Ectodermal cell (in vitro differentiated cells): ENCODE measurements around the gene PRSS33.

ENCODE experiments used
- H3K27ac ChIP-seq: 2 replicates; pipeline ENCODE4 v1.7.0; 2013; ENCODE audit warnings: mild to moderate bottlenecking, low read depth, low read length; ENCODE audit not compliant: insufficient read depth, poor library complexity, severe bottlenecking
- H3K27me3 ChIP-seq: 2 replicates; pipeline ENCODE4 v1.7.0; 2013; ENCODE audit warnings: mild to moderate bottlenecking, low read length; ENCODE audit not compliant: insufficient read depth, control insufficient read depth, poor library complexity, severe bottlenecking
- H3K36me3 ChIP-seq: one replicate; pipeline ENCODE4 v1.7.0; 2013; ENCODE audit warnings: low read length; ENCODE audit not compliant: control insufficient read depth, insufficient read depth
- H3K4me1 ChIP-seq: one replicate; pipeline ENCODE4 v1.7.0; 2013; ENCODE audit warnings: low read length; ENCODE audit not compliant: control insufficient read depth, insufficient read depth
- H3K4me3 ChIP-seq: 2 replicates; pipeline ENCODE4 v1.7.0; 2013; ENCODE audit warnings: low read depth, low read length, control low read depth; ENCODE audit not compliant: insufficient read depth
- H3K9me3 ChIP-seq: 2 replicates; pipeline ENCODE4 v1.7.0; 2013; ENCODE audit warnings: mild to moderate bottlenecking, low read length, moderate library complexity; ENCODE audit not compliant: control insufficient read depth
- WGBS, 2 experiments: methylation state at CpG; one replicate each; pipeline ENCODE4 v1.1.7; 2013; ENCODE audit warnings: missing lambda C conversion rate in 2 of 2; 5-methylcytosine and 5-hydroxymethylcytosine counted together

The PRSS33 gene

GRCh38 chr16:2798723-2799204 lies 11.4 kb upstream of the PRSS33 start:
- no peaks in the 10 kb centered on the region for H3K36me3 ChIP-seq
- H3K27ac ChIP-seq = no peak overlapping the region

GRCh38 chr16:2795395-2796143 lies 8.2 kb upstream of the PRSS33 start:
- H3K27me3 ChIP-seq = no peaks in the 10 kb centered on the region
- no peak overlapping the region for H3K4me3 ChIP-seq
- WGBS, 2 experiments = 84 to 91% methylated on average over 6 to 7 of the region's 7 CpGs
- no peaks in the 10 kb centered on the region for H3K9me3 ChIP-seq
- H3K36me3 ChIP-seq = no peaks in the 10 kb centered on the region
- H3K27ac ChIP-seq = no peak overlapping the region
- no peaks in the 10 kb centered on the region for H3K4me1 ChIP-seq

More at GRCh38 chr16:2798723-2799204, 11.4 kb upstream of the PRSS33 start:
- Histone ChIP-seq H3K4me3 (no peak overlapping the region), H3K9me3 (no peaks in the 10 kb centered on the region), H3K4me1 (no peaks in the 10 kb centered on the region), H3K27me3 (no peaks in the 10 kb centered on the region)
- 95 to 96% methylated on average over 39 of the region's 39 CpGs for WGBS, 2 experiments

GRCh38 chr16:2792940-2793339 lies 5.6 kb upstream of the PRSS33 start:
- Histone ChIP-seq H3K4me3 (no peak overlapping the region), H3K9me3 (no peaks in the 10 kb centered on the region), H3K27me3 (no peaks in the 10 kb centered on the region), H3K36me3 (no peaks in the 10 kb centered on the region), H3K4me1 (no peaks in the 10 kb centered on the region), H3K27ac (no peak overlapping the region)
- 92 to 95% methylated on average over 9 to 10 of the region's 10 CpGs for WGBS, 2 experiments

- H3K27ac ChIP-seq = no peak overlapping the region
Observed at GRCh38 chr16:2791174-2791573, 3.8 kb upstream of the PRSS33 start.

GRCh38 chr16:2790631-2791030 lies 3.3 kb upstream of the PRSS33 start:
- Histone ChIP-seq H3K27me3 (peaks cover 10% of the 10 kb centered on the region), H3K9me3 (no peaks in the 10 kb centered on the region), H3K4me3 (no peak overlapping the region), H3K4me1 (no peaks in the 10 kb centered on the region), H3K27ac (no peak overlapping the region), H3K36me3 (no peaks in the 10 kb centered on the region)
- 89 to 94% methylated on average over 5 of the region's 5 CpGs for WGBS, 2 experiments

More at GRCh38 chr16:2791174-2791573, 3.8 kb upstream of the PRSS33 start:
- peaks cover 4% of the 10 kb centered on the region for H3K27me3 ChIP-seq
- no peaks in the 10 kb centered on the region for H3K36me3 ChIP-seq
- H3K4me1 ChIP-seq = no peaks in the 10 kb centered on the region
- no peak overlapping the region for H3K4me3 ChIP-seq
- H3K9me3 ChIP-seq = no peaks in the 10 kb centered on the region
- 86 to 90% methylated on average over 8 of the region's 8 CpGs for WGBS, 2 experiments

- no peaks in the 10 kb centered on the region for H3K4me1 ChIP-seq
- no peak overlapping the region for H3K27ac ChIP-seq
- no peak overlapping the region for H3K4me3 ChIP-seq
- H3K9me3 ChIP-seq = no peaks in the 10 kb centered on the region
- no peaks in the 10 kb centered on the region for H3K36me3 ChIP-seq
- 64 to 66% methylated on average over 7 of the region's 7 CpGs for WGBS, 2 experiments
- H3K27me3 ChIP-seq = peaks cover 27% of the 10 kb centered on the region
Observed at GRCh38 chr16:2787961-2788360, 601 bp upstream of the PRSS33 start.

- no peaks in the 10 kb centered on the region for H3K9me3 ChIP-seq
- H3K4me1 ChIP-seq = no peaks in the 10 kb centered on the region
- H3K36me3 ChIP-seq = no peaks in the 10 kb centered on the region
- no peak overlapping the region for H3K27ac ChIP-seq
- 86 to 91% methylated on average over 3 of the region's 3 CpGs for WGBS, 2 experiments
- peaks cover 27% of the 10 kb centered on the region for H3K27me3 ChIP-seq
- H3K4me3 ChIP-seq = no peak overlapping the region
Observed at GRCh38 chr16:2786826-2787151, 571 bp downstream of the PRSS33 start.

DNA sequence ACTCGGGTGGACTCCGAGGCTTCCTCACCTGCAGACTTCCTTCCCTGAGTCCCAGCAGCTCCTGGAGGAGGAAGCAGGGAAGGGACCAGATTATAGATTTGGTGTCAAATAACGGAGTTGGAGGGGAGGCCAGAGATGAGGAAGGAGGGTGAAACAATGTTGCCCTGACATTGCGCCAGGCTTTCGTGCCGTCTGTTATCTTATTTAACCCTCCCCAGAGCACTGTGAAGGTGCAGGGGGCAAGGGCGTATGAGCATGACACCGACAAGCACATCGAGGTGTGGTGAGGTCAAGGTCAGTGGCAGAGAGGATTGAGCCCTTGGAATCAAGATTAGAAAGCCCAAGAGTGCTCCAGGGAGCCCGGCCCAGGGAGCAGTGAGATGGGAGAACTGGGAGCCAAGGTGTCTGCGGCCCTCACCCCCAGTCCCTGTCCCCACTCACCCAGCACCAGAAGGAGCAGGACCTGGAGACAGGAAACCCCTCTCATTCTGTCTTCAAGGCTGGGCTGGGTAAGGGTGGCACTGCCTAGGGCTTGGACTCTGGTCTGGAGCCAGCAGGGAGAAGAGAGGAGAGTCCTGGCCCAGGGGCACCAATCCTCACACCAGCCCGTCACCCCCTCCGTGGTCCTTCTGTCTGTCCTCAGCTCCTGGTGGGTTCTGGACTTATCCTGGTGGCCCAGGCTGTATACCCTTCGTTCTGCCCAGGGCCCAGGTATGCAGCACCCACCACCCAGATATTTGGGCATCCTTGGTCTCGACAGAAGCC lies 1.1 kb downstream of the PRSS33 start:
- Histone ChIP-seq H3K9me3 (no peaks in the 10 kb centered on the region), H3K27ac (no peak overlapping the region), H3K4me3 (no peak overlapping the region), H3K27me3 (peaks cover 27% of the 10 kb centered on the region), H3K4me1 (no peaks in the 10 kb centered on the region), H3K36me3 (no peaks in the 10 kb centered on the region)
- WGBS, 2 experiments = 87% methylated on average over 15 of the region's 15 CpGs

DNA sequence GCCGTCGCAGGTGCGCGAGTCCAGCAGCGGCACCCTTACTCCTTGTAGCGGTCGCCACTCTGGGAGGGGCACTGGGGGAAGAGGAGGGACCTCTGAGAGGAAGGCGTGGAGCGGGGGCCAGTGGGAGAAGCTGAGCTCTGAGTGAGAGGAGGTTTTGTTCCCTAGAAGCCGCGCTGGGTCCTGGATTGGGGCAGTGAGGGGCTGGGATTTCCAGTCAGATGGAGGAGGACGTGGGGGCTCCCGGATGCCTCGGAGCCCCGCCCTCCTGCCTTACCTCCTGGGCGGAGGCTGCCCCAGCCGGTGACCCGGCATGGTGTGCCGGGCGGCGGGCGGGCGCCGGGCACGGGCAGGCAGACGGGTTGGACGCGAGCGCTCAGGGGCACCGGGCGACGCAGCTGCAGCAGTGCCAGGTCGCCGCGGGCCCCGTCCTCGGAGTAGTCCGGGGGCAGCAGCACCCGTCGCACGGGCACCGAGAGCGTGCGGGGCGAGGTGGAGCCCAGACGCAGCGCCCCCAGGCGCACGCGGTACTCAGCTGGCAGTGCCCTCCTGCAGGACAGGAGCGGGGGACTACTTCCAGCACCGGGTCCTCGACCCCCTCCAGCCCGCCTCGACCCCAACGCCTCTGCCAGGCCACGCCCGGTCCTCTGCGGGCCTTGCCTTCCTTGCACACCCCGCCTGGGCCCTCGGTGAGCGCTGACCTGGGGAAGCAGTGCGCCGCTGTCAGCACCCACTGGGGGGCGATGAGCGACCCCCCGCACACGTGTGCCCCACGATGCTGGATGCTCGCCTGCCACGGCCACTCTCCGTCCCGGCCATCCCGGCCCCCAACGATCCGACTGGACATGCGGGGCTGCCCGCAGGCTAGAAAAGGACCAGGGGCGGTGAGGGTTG lies 2.0 kb downstream of the PRSS33 start:
- H3K4me3 ChIP-seq = no peak overlapping the region
- H3K27ac ChIP-seq = no peak overlapping the region
- WGBS, 2 experiments = 75 to 76% methylated on average over 79 of the region's 79 CpGs
- H3K9me3 ChIP-seq = no peaks in the 10 kb centered on the region
- H3K4me1 ChIP-seq = no peaks in the 10 kb centered on the region
- H3K27me3 ChIP-seq = peaks cover 27% of the 10 kb centered on the region
- H3K36me3 ChIP-seq = no peaks in the 10 kb centered on the region
